GM12878 (cell line): ENCODE results near the gene FAM234B. TPM values are rescaled to one million over a fixed set of nuclear protein-coding genes. Genes with fewer than 3 reads are reported as not detected.
"Not testable (repeated sequence)": the region's sequence is repeated elsewhere in the genome, so short reads cannot be mapped to it uniquely, and the experiment has no call there.

Experiments used
- ATAC-seq: fragments of 200-7000 bp; cut with Tn5 transposase; 3 replicates; pipeline ENCODE4 v1.9.1; 2020; ENCODE audit warnings: mild to moderate bottlenecking, moderate library complexity
- BruUV-seq: library from RNA; stranded (reverse); fragments of 400-500 nt; replicated peaks from 2 replicates; lab custom pipeline; 2021; lab: Mats Ljungman, UMichigan
- CTCF ChIA-PET: fragments of 300-600 bp; sonication (Branson Sonifier 250); formaldehyde crosslinking; extraction: SDS; loops from one replicate; lab custom pipeline; 2021; ENCODE audit warnings: inconsistent platforms; lab: Yijun Ruan, JAX
- POLR2A ChIA-PET: fragments of 350-600 bp; formaldehyde crosslinking; extraction: SDS; loops from one replicate; lab custom pipeline; 2021; ENCODE audit warnings: inconsistent platforms; lab: Charles Lee
- RAD21 ChIA-PET: fragments of 300-600 bp; sonication (Branson Sonifier 250); formaldehyde crosslinking; loops from one replicate; lab custom pipeline; 2023; ENCODE audit warnings: antibody characterized with exemption; ENCODE audit not compliant: unreplicated experiment; lab: Charles Lee
- SMC1A ChIA-PET: fragments of 300-600 bp; sonication (Branson Sonifier 250); formaldehyde crosslinking; loops from one replicate; lab custom pipeline; 2023; ENCODE audit not compliant: unreplicated experiment, uncharacterized antibody; lab: Charles Lee
- DNase-seq: peaks from one replicate; pipeline ENCODE4 v3.0.0-alpha.2; 2011; ENCODE audit warnings: low read depth, low spot score
- FAIRE-seq: peaks from 3 replicates; lab custom pipeline; 2011; peaks lifted over from hg19 to GRCh38; lab: Jason Lieb, UNC
- H2AFZ ChIP-seq: 2 replicates; pipeline ENCODE4 v1.6.0; 2011; ENCODE audit warnings: low read depth, low read length, control low read depth; ENCODE audit not compliant: control insufficient read depth
- H3K27ac ChIP-seq: 2 replicates; pipeline ENCODE4 v1.5.1; 2011; ENCODE audit warnings: control low read depth; ENCODE audit not compliant: control insufficient read depth, insufficient read depth
- H3K27me3 ChIP-seq, 2 experiments: replicated peaks in 1 of 2; 2 replicates each; pipeline versions ENCODE4 v1.6.0 to v1.6.1; 2011; ENCODE audit warnings: low read length in 1 of 2; ENCODE audit not compliant: control insufficient read depth in 2 of 2, insufficient read depth in 2 of 2
- H3K36me3 ChIP-seq, 2 experiments: 2 replicates each; pipeline ENCODE4 v1.5.1; 2011; ENCODE audit warnings: low read length in 1 of 2; ENCODE audit not compliant: control insufficient read depth in 2 of 2, insufficient read depth in 2 of 2
- H3K4me1 ChIP-seq: 2 replicates; pipeline ENCODE4 v1.6.1; 2011; ENCODE audit warnings: mild to moderate bottlenecking, low read length, moderate library complexity, mixed read lengths; ENCODE audit not compliant: control insufficient read depth, insufficient read depth
- H3K4me2 ChIP-seq: 2 replicates; pipeline ENCODE4 v1.6.0; 2011; ENCODE audit warnings: control low read depth; ENCODE audit not compliant: control insufficient read depth, insufficient read depth
- H3K4me3 ChIP-seq: fragments of 200-600 bp; sonication (generic); 2 replicates; pipeline ENCODE4 v1.5.1; 2016
- H3K79me2 ChIP-seq: 2 replicates; pipeline ENCODE4 v1.6.0; 2011; ENCODE audit warnings: low read length; ENCODE audit not compliant: control insufficient read depth, insufficient read depth
- H3K9ac ChIP-seq: 2 replicates; pipeline ENCODE4 v1.8.0; 2011; ENCODE audit warnings: low read length, control low read depth, mixed read lengths; ENCODE audit not compliant: control insufficient read depth, insufficient read depth
- H3K9me3 ChIP-seq: replicated peaks from 3 replicates; pipeline ENCODE4 v1.5.1; 2011; ENCODE audit warnings: mild to moderate bottlenecking, low read length; ENCODE audit not compliant: control insufficient read depth, insufficient read depth
- H4K20me1 ChIP-seq: 2 replicates; pipeline ENCODE4 v1.6.0; 2011; ENCODE audit not compliant: control insufficient read depth, insufficient read depth
- BACH1 ChIP-seq: fragments of 450-650 bp; IDR thresholded peaks from 2 replicates; pipeline ENCODE4 v1.6.1; 2017; ENCODE audit warnings: mild to moderate bottlenecking, borderline replicate concordance
- CHD4 ChIP-seq: fragments of 200-600 bp; sonication (generic); IDR thresholded peaks from 2 replicates; pipeline ENCODE4 v1.6.1; 2016; ENCODE audit warnings: mild to moderate bottlenecking
- NFIC ChIP-seq: IDR thresholded peaks from 2 replicates; pipeline ENCODE4 v1.6.1; 2012; ENCODE audit warnings: low read depth, mild to moderate bottlenecking, inconsistent platforms, low read length, moderate library complexity
- NFYB ChIP-seq: IDR thresholded peaks from 2 replicates; pipeline ENCODE4 v1.6.1; 2011; ENCODE audit warnings: low read depth, mild to moderate bottlenecking, low read length, improper control_type of control experiment, moderate library complexity; ENCODE audit not compliant: insufficient read depth
- PML ChIP-seq: IDR thresholded peaks from 2 replicates; pipeline ENCODE4 v1.6.1; 2012; ENCODE audit warnings: low read length, inconsistent platforms
- ZNF274 ChIP-seq: IDR thresholded peaks from one replicate; pipeline ENCODE4 v1.8.0; 2011; ENCODE audit not compliant: insufficient read length, insufficient read depth
- WGBS: methylation state at CpG from one replicate; pipeline ENCODE4 v1.1.6; 2016; ENCODE audit warnings: low lambda C conversion rate; ENCODE audit not compliant: insufficient replicate concordance, insufficient coverage; ENCODE audit errors: missing lambda C conversion rate; 5-methylcytosine and 5-hydroxymethylcytosine counted together
- in situ Hi-C: fragments of 300-500 bp; cut with MboI; formaldehyde crosslinking; loops from 9 replicates; pipeline ENCODE4 v1.14.3; 2018; ENCODE audit warnings: mixed read lengths
- intact Hi-C: fragments of 100-400 bp; cut with micrococcal nuclease; formaldehyde crosslinking; loops from one replicate; pipeline ENCODE4 v1.14.2; 2022; ENCODE audit not compliant: unreplicated experiment
- polyA plus RNA-seq, 11 experiments: library from polyadenylated mRNA; depleted of rRNA in 4 of 11; unstranded in 6 of 11; stranded (reverse) in 5 of 11; fragments of >200 nt; fragmentation: Nextera tagmentation in 4 of 11; fragmentation: Illumina TruSeq in 1 of 11; extraction: Ambion mirVana in 4 of 11; extraction: Trizol in 1 of 11; gene quantifications; 1 replicate in 1 of 11; 2 replicates in 10 of 11; pipeline versions ENCODE4 v1.2.1 to v1.2.3, GENCODE V29; 2011 to 2016; ENCODE audit warnings: inconsistent platforms in 2 of 11, missing spikeins in 2 of 11, low read depth in 1 of 11
- total RNA-seq, 4 experiments: library from RNA; depleted of rRNA in 3 of 4; stranded (reverse); fragments of >200 nt in 3 of 4; fragmentation: Illumina TruSeq in 1 of 4; extraction: Trizol in 1 of 4; gene quantifications; 2 replicates each; pipeline versions ENCODE4 v1.2.1 to v1.2.3, GENCODE V29; 2013 to 2021
- TF ChIP-seq, protein P1 (sequence below): fragments of 450-650 bp; formaldehyde crosslinking; IDR thresholded peaks from 2 replicates; pipeline ENCODE4 v1.4.0; 2020; ENCODE audit warnings: mild to moderate bottlenecking, moderate library complexity
- TF ChIP-seq, protein P2 (sequence below): fragments of 450-650 bp; IDR thresholded peaks from 2 replicates; pipeline ENCODE4 v1.6.1; 2017; ENCODE audit warnings: mild to moderate bottlenecking, moderate library complexity

Gene FAM234B
- total and polyA plus RNA-seq, 10 of the 15 experiments (the other 5 are each of a cell fraction or from before 2014, with no cell fraction given), result 0.09 to 2.8 (median 0.18) TPM

DNA sequence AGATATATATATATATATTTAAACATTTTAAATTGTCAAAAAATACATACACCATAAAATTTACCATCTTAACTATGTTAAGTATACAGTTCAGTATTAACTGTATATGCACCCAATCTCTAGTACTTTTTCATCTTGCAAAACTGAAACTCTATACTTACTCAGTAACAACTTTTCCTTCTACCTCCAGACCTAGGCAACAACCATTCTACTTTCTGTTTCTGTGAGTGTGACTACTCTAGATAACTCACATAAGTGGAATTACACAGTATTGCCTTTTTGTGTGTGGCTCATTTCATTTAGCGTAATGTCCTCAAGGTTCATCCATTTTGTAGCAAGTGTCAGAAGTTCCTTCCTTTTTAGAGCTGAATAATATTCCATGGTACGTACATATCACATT is 8.2 kb downstream of the FAM234B start (continued):
- TF ChIP-seq ZNF274, result no peak

DNA sequence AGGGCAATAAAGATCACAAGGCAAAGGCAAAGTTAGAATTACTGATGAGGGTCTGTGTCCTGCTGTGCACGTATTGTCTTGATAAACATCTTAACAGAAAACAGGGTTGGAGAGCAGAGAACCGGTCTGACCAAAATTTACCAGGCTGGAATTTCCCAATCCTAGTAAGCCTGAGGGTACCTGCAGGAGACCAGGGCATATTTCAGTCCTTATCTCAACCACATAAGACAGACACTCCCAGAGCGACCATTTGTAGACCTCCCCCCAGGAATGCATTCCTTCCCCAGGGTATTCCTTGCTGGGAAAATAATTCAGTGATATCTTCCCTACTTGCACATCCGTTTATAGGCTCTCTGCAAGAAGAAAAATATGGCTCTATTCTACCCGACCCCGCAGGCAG is 9.4 kb downstream of the FAM234B start:
- H3K9me3 ChIP-seq, FAIRE-seq, H3K36me3 ChIP-seq, in situ Hi-C loops, H3K4me3 ChIP-seq, ATAC-seq, H2AFZ ChIP-seq, H4K20me1 ChIP-seq, DNase-seq, SMC1A ChIA-PET, POLR2A ChIA-PET, H3K27ac ChIP-seq, H3K9ac ChIP-seq, CTCF ChIA-PET, BruUV-seq, H3K4me1 ChIP-seq, H3K79me2 ChIP-seq, H3K27me3 ChIP-seq, RAD21 ChIA-PET, H3K4me2 ChIP-seq, intact Hi-C loops: not testable (repeated sequence)
- 67% methylated on average over 6 of the region's 6 CpGs for WGBS

DNA sequence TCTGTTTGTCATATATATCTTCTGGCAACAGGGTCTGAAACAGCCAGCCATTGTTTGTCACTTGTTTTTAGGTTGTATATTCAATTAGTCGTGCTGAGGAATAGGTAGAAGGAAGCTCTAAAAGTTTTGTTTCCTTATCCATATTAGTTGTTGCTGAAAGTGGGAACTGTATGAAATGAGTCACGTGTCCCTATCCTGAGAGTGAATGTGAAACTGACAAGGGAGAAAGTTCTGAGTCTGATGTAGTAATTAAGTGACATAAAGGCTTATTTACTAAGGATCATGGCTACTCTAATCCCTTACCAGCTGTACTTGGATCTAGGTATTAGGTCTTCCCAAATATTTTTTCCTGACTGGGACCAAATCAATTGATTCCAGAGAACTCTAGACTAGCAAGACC is 16.4 kb downstream of the FAM234B start:
- Histone ChIP-seq H3K4me1 (no peaks in the 10 kb centered on the region), H3K36me3 (no peaks in the 10 kb centered on the region), H3K4me3 (no peak overlapping the region), H2AFZ (no peak overlapping the region), H3K4me2 (no peak overlapping the region), H3K79me2 (no peaks in the 10 kb centered on the region), H4K20me1 (no peaks in the 10 kb centered on the region), H3K27ac (no peak overlapping the region), H3K27me3 (no peaks in the 10 kb centered on the region), H3K9me3 (no peaks in the 10 kb centered on the region), H3K9ac (no peak overlapping the region)
- SMC1A ChIA-PET, result interaction anchor here (0.6 to 0.9 kb wide), 2 partner anchors 18 to 37 kb away, joined by 3 read pairs; no protein-coding TSS in a partner anchor
- no peak for TF ChIP-seq PML
- no peak for TF ChIP-seq NFYB
- no peak for TF ChIP-seq BACH1
- no peak for TF ChIP-seq CHD4
- TF ChIP-seq, protein P1, sequence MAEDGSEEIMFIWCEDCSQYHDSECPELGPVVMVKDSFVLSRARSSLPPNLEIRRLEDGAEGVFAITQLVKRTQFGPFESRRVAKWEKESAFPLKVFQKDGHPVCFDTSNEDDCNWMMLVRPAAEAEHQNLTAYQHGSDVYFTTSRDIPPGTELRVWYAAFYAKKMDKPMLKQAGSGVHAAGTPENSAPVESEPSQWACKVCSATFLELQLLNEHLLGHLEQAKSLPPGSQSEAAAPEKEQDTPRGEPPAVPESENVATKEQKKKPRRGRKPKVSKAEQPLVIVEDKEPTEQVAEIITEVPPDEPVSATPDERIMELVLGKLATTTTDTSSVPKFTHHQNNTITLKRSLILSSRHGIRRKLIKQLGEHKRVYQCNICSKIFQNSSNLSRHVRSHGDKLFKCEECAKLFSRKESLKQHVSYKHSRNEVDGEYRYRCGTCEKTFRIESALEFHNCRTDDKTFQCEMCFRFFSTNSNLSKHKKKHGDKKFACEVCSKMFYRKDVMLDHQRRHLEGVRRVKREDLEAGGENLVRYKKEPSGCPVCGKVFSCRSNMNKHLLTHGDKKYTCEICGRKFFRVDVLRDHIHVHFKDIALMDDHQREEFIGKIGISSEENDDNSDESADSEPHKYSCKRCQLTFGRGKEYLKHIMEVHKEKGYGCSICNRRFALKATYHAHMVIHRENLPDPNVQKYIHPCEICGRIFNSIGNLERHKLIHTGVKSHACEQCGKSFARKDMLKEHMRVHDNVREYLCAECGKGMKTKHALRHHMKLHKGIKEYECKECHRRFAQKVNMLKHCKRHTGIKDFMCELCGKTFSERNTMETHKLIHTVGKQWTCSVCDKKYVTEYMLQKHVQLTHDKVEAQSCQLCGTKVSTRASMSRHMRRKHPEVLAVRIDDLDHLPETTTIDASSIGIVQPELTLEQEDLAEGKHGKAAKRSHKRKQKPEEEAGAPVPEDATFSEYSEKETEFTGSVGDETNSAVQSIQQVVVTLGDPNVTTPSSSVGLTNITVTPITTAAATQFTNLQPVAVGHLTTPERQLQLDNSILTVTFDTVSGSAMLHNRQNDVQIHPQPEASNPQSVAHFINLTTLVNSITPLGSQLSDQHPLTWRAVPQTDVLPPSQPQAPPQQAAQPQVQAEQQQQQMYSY (CRISPR knock-in tag), result no peak
- TF ChIP-seq, protein P2, sequence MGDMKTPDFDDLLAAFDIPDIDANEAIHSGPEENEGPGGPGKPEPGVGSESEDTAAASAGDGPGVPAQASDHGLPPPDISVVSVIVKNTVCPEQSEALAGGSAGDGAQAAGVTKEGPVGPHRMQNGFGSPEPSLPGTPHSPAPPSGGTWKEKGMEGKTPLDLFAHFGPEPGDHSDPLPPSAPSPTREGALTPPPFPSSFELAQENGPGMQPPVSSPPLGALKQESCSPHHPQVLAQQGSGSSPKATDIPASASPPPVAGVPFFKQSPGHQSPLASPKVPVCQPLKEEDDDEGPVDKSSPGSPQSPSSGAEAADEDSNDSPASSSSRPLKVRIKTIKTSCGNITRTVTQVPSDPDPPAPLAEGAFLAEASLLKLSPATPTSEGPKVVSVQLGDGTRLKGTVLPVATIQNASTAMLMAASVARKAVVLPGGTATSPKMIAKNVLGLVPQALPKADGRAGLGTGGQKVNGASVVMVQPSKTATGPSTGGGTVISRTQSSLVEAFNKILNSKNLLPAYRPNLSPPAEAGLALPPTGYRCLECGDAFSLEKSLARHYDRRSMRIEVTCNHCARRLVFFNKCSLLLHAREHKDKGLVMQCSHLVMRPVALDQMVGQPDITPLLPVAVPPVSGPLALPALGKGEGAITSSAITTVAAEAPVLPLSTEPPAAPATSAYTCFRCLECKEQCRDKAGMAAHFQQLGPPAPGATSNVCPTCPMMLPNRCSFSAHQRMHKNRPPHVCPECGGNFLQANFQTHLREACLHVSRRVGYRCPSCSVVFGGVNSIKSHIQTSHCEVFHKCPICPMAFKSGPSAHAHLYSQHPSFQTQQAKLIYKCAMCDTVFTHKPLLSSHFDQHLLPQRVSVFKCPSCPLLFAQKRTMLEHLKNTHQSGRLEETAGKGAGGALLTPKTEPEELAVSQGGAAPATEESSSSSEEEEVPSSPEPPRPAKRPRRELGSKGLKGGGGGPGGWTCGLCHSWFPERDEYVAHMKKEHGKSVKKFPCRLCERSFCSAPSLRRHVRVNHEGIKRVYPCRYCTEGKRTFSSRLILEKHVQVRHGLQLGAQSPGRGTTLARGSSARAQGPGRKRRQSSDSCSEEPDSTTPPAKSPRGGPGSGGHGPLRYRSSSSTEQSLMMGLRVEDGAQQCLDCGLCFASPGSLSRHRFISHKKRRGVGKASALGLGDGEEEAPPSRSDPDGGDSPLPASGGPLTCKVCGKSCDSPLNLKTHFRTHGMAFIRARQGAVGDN, result no peak
- no peak for TF ChIP-seq NFIC
- 25% methylated on average over 2 of the region's 2 CpGs for WGBS
- no peak for DNase-seq
- no peak for ATAC-seq
- BruUV-seq, result no TSS peak
- POLR2A ChIA-PET, result no interaction called here
- no peak for FAIRE-seq
- RAD21 ChIA-PET, result no interaction called here
- intact Hi-C loops, result no loop called here
- CTCF ChIA-PET, result no interaction called here
- in situ Hi-C loops, result no loop called here
